ENCODE data around the gene SHISA7.

DNA sequence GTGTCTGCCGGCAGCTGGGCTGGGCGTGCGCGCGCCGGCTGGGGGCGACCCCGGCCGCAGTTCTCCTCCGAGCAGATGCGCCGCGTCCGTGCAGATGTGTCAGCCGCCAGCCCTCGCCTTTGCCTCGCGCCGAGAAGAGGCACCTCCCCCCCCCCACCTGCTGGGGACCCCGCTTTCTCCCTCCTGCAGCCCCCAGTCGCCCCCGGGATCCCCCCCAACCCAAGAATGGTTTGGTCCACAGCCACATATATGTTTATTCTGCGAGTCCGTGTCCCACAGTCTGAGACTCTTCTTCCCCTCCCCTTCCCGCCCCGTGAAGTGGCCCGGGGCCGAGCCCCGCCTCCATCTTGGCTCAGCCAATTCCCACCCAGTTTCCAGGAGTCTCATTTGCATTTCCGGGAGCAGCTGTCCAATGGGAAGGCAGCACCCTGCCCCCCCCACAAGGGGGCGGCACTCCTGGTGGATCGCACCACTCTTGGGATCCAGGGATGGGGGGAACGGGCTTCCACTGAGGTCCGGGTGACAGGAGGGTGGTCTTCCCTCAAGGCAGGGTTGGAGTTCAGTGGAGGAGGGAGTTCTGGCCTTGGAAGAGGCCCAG is 9.7 kb upstream of the SHISA7 start:
- TF ChIP-seq, protein P1, sequence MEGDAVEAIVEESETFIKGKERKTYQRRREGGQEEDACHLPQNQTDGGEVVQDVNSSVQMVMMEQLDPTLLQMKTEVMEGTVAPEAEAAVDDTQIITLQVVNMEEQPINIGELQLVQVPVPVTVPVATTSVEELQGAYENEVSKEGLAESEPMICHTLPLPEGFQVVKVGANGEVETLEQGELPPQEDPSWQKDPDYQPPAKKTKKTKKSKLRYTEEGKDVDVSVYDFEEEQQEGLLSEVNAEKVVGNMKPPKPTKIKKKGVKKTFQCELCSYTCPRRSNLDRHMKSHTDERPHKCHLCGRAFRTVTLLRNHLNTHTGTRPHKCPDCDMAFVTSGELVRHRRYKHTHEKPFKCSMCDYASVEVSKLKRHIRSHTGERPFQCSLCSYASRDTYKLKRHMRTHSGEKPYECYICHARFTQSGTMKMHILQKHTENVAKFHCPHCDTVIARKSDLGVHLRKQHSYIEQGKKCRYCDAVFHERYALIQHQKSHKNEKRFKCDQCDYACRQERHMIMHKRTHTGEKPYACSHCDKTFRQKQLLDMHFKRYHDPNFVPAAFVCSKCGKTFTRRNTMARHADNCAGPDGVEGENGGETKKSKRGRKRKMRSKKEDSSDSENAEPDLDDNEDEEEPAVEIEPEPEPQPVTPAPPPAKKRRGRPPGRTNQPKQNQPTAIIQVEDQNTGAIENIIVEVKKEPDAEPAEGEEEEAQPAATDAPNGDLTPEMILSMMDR (IDR thresholded peaks at IDR 0.05 in 8 of 11, conservative IDR thresholded peaks at IDR 0.05 in 3 of 11) = no peak
- TF ChIP-seq POLR2A (IDR thresholded peaks at IDR 0.05) = no peak

Data from spleen (tissue), 7 donors.